GM23248 (cell line): ENCODE measurements around the gene ESYT2. TPM values are rescaled to one million over a fixed set of nuclear protein-coding genes. Genes with fewer than 3 reads are reported as not detected.

ENCODE experiments used
- DNase-seq: peaks from one replicate; pipeline ENCODE4 v3.0.0-alpha.2; 2015
- H2AFZ ChIP-seq: fragments of 200-600 bp; sonication (generic); 2 replicates; pipeline ENCODE4 v1.6.1; 2016; ENCODE audit warnings: antibody characterized with exemption
- H3F3A ChIP-seq: fragments of 200-600 bp; sonication (generic); 2 replicates; pipeline ENCODE4 v1.6.1; 2016; ENCODE audit warnings: mild to moderate bottlenecking, antibody characterized with exemption, mixed run types; ENCODE audit not compliant: insufficient read depth
- H3K27ac ChIP-seq: fragments of 200-600 bp; sonication (generic); 2 replicates; pipeline ENCODE4 v1.5.1; 2016; ENCODE audit warnings: mild to moderate bottlenecking
- H3K27me3 ChIP-seq: fragments of 200-600 bp; sonication (generic); replicated peaks from 2 replicates; pipeline ENCODE4 v1.6.1; 2016; ENCODE audit warnings: mild to moderate bottlenecking; ENCODE audit not compliant: insufficient read depth
- H3K36me3 ChIP-seq: fragments of 200-600 bp; sonication (generic); 2 replicates; pipeline ENCODE4 v1.6.1; 2016; ENCODE audit warnings: low read depth, mild to moderate bottlenecking
- H3K4me1 ChIP-seq: fragments of 200-600 bp; sonication (generic); 2 replicates; pipeline ENCODE4 v1.6.1; 2016; ENCODE audit warnings: mild to moderate bottlenecking; ENCODE audit not compliant: insufficient read depth
- H3K4me2 ChIP-seq: fragments of 200-600 bp; sonication (generic); one replicate; pipeline ENCODE4 v1.6.1; 2016; ENCODE audit warnings: mild to moderate bottlenecking; ENCODE audit not compliant: unreplicated experiment
- H3K4me3 ChIP-seq: fragments of 200-600 bp; sonication (generic); 2 replicates; pipeline ENCODE4 v1.5.1; 2016; ENCODE audit warnings: mild to moderate bottlenecking
- H3K79me2 ChIP-seq: fragments of 200-600 bp; sonication (generic); 2 replicates; pipeline ENCODE4 v1.6.1; 2016; ENCODE audit warnings: mild to moderate bottlenecking; ENCODE audit not compliant: insufficient read depth
- H3K9ac ChIP-seq: fragments of 200-600 bp; sonication (generic); 2 replicates; pipeline ENCODE4 v1.6.1; 2016; ENCODE audit warnings: mild to moderate bottlenecking
- H3K9me2 ChIP-seq: fragments of 200-600 bp; sonication (generic); 2 replicates; pipeline ENCODE4 v1.6.1; 2016; ENCODE audit warnings: mixed run types, mild to moderate bottlenecking, moderate library complexity; ENCODE audit not compliant: insufficient read depth
- H3K9me3 ChIP-seq: fragments of 200-600 bp; sonication (generic); one replicate; pipeline ENCODE4 v1.6.1; 2017; ENCODE audit warnings: low read depth
- H4K20me1 ChIP-seq: fragments of 200-600 bp; sonication (generic); 2 replicates; pipeline ENCODE4 v1.6.0; 2016; ENCODE audit not compliant: insufficient read depth
- EZH2 ChIP-seq: fragments of 200-600 bp; sonication (generic); IDR thresholded peaks from 2 replicates; pipeline ENCODE4 v1.6.1; 2018; ENCODE audit warnings: antibody characterized with exemption, mild to moderate bottlenecking; ENCODE audit not compliant: insufficient read depth, poor library complexity, severe bottlenecking
- EZH2phosphoT487 ChIP-seq: fragments of 200-600 bp; sonication (generic); IDR thresholded peaks from 2 replicates; pipeline ENCODE4 v1.6.1; 2018; ENCODE audit warnings: antibody characterized with exemption, moderate library complexity, mild to moderate bottlenecking, low read depth; ENCODE audit not compliant: insufficient read depth
- WGBS, 2 experiments: methylation state at CpG; one replicate each; pipeline ENCODE4 v1.1.6; 2015 to 2017; ENCODE audit warnings: low lambda C conversion rate in 2 of 2, low coverage in 1 of 2; ENCODE audit errors: missing lambda C conversion rate in 2 of 2; 5-methylcytosine and 5-hydroxymethylcytosine counted together
- in situ Hi-C: fragments of 300-500 bp; cut with MboI; formaldehyde crosslinking; loops from 2 replicates; pipeline ENCODE4 v1.15.0; 2020
- polyA plus RNA-seq: library from polyadenylated mRNA; unstranded; fragments of >200 nt; fragmentation: Nextera tagmentation; extraction: Ambion mirVana; gene quantifications from 2 replicates; pipeline ENCODE4 v1.2.1, GENCODE V29; 2016
- total RNA-seq: library from RNA; depleted of rRNA; stranded (reverse); fragments of >200 nt; shearing (Covaris generic); gene quantifications from 2 replicates; pipeline ENCODE4 v1.2.3, GENCODE V29; 2014

Gene ESYT2
- total and polyA plus RNA-seq, 2 experiments from 2014 or later: 49.9 to 129 TPM

DNA sequence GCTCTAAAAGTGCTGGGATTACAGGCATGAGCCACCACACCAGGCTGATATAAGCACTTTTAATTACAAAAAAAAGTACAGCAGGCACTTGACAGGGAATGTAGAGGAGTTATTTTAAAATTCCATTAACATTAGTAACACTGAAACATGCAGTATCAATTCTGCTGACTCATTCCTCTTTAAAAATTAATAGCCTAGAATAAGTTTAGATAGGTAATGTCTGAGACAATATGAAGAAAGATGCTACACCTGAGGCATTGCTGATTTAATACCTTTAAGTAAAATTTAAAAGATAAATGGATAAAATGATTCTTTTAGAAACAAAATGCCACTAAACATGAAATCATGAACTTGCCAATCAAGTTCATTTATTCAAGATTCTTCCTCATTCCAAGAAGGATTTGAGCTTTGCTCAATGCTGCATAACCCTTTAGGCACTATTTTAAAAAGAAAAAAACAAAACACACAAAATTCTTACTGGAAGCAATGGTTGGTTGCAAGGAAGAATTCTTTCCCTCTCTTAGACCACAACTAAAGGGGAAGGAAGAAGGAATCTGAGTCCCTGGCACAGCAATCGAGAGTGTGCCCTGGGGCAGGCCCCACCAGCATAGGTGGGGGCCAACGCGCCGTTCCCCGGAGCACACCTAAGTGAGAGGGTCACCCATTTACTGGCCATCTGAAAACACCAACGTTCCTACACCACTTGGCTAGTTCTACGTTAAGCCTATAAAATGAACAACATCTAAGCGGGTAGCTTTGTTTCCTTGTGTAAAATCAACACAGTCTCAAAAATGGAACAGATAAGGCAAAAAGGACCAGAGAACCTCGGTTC is 26.6 kb downstream of the ESYT2 start:
- Histone ChIP-seq H3K27me3 (no peaks in the 10 kb centered on the region), H3K4me1 (peaks cover 18% of the 10 kb centered on the region), H3K4me2 (peak overlapping the region; percentile 63), H2AFZ (no peak overlapping the region), H3K9me3 (no peaks in the 10 kb centered on the region), H3K4me3 (peak overlapping the region; percentile 27; the same call in 1 of the 2 replicates), H4K20me1 (no peaks in the 10 kb centered on the region), H3K36me3 (peaks cover 9% of the 10 kb centered on the region; the same call in 1 of the 2 replicates), H3F3A (peaks cover 28% of the 10 kb centered on the region), H3K9ac (0 out of 2 replicates have a peak overlapping the region, but pooled peaks have one; percentile 15), H3K79me2 (peaks cover 94% of the 10 kb centered on the region), H3K9me2 (no peaks in the 10 kb centered on the region), H3K27ac (peak overlapping the region; percentile 62)
- no peak for TF ChIP-seq EZH2
- TF ChIP-seq EZH2phosphoT487: no peak
- in situ Hi-C loops: no loop called here
- WGBS, 2 experiments: 82 to 83% methylated on average over 9 of the region's 9 CpGs
- DNase-seq: peak; percentile 59

DNA sequence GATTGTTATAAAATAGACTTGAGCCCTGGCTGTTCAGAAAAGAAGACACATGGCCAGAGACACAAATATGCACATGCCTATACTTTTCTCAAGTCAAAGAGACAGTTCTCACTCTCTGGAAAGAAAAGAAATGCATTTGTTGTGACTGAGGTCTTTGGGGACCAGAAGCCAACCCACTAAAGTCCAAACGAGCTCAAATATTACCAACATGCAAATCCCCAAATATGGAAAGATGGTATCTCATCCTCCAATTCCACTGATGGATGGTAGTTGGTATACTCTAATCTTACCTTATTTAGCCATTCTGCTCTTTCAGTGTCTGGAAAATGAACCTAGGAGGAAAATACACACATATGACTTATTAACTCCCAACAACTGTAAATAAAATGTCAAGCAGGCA is 30.6 kb downstream of the ESYT2 start:
- no peak for DNase-seq
- no peak overlapping the region for H2AFZ ChIP-seq
- H3K9me2 ChIP-seq: no peaks in the 10 kb centered on the region
- peaks cover 22% of the 10 kb centered on the region for H3K36me3 ChIP-seq
- no peaks in the 10 kb centered on the region for H3K27me3 ChIP-seq
- H3K4me2 ChIP-seq: no peak overlapping the region
- H3K4me1 ChIP-seq: peaks cover 18% of the 10 kb centered on the region
- H3K79me2 ChIP-seq: peaks cover 94% of the 10 kb centered on the region
- no peak overlapping the region for H3K9ac ChIP-seq
- H3K27ac ChIP-seq: no peak overlapping the region
- H3K4me3 ChIP-seq: no peak overlapping the region
- 16 to 18% methylated on average over 1 of the region's 1 CpG for WGBS, 2 experiments
- no peaks in the 10 kb centered on the region for H3K9me3 ChIP-seq
- TF ChIP-seq EZH2phosphoT487: no peak
- TF ChIP-seq EZH2: no peak
- in situ Hi-C loops: no loop called here
- H4K20me1 ChIP-seq: no peaks in the 10 kb centered on the region
- H3F3A ChIP-seq: peaks cover 28% of the 10 kb centered on the region

DNA sequence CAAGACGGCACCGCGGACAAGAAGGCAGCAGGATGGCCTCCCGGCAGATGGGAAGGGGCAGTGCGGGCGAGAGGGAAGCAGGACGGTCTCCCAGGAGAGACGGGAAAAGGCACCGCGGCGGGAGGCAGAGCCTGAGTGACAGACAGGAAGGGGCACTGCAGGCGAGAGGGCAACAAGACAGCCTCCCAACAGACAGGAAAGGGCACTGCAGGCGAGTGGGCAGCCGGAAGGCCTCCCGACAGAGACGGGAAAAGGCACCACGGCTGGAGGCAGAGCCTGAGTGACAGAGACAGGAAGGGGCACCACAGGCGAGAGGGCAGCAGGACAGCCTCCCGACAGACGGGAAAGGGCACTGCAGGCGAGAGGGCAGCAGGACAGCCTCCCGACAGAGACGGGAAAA is 32.6 kb downstream of the ESYT2 start:
- 80 to 85% methylated on average over 14 to 20 of the region's 23 CpGs for WGBS, 2 experiments
- H3K9me3 ChIP-seq: no peaks in the 10 kb centered on the region
- in situ Hi-C loops: no loop called here
- H3K4me1 ChIP-seq: peaks cover under 1% of the 10 kb centered on the region; the same call in 1 of the 2 replicates
- H3K79me2 ChIP-seq: peaks cover 79% of the 10 kb centered on the region
- H3K9ac ChIP-seq: no peak overlapping the region
- DNase-seq: no peak
- TF ChIP-seq EZH2 (no peak), EZH2phosphoT487 (no peak)
- H3F3A ChIP-seq: peaks cover 10% of the 10 kb centered on the region; the same call in 1 of the 2 replicates
- H3K9me2 ChIP-seq: no peaks in the 10 kb centered on the region
- peaks cover 37% of the 10 kb centered on the region for H3K36me3 ChIP-seq
- H3K27ac ChIP-seq: no peak overlapping the region
- H3K4me2 ChIP-seq: no peak overlapping the region
- no peaks in the 10 kb centered on the region for H4K20me1 ChIP-seq
- no peaks in the 10 kb centered on the region for H3K27me3 ChIP-seq
- H2AFZ ChIP-seq: no peak overlapping the region
- H3K4me3 ChIP-seq: no peak overlapping the region

DNA sequence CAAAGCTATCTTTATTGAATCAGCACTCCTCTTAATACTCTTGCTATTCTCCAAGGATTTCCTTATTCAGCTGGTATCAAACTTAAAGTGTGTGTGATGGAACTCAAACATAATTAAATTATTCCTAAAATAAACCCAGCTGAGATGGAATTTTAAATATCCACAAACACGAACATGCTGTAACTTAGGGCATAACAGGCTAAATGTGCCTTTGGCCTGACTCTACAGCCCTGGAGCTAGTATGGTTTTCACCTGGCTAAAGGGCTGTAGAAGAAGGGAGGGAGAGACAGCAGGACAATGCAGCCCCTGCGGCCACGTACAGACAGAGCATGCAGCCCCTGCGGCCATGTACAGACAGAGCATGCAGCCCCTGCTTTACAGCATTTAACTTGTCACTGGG is 34.0 kb downstream of the ESYT2 start:
- in situ Hi-C loops: no loop called here
- Histone ChIP-seq H2AFZ (no peak overlapping the region), H3K27me3 (no peaks in the 10 kb centered on the region), H3K79me2 (peaks cover 65% of the 10 kb centered on the region), H3F3A (no peaks in the 10 kb centered on the region), H3K9me2 (no peaks in the 10 kb centered on the region), H4K20me1 (no peaks in the 10 kb centered on the region), H3K9ac (no peak overlapping the region), H3K9me3 (no peaks in the 10 kb centered on the region), H3K4me3 (no peak overlapping the region), H3K4me2 (no peak overlapping the region), H3K27ac (no peak overlapping the region), H3K4me1 (no peaks in the 10 kb centered on the region), H3K36me3 (peaks cover 40% of the 10 kb centered on the region)
- DNase-seq: no peak
- 59 to 61% methylated on average over 4 of the region's 4 CpGs for WGBS, 2 experiments
- TF ChIP-seq EZH2phosphoT487 (no peak), EZH2 (no peak)

DNA sequence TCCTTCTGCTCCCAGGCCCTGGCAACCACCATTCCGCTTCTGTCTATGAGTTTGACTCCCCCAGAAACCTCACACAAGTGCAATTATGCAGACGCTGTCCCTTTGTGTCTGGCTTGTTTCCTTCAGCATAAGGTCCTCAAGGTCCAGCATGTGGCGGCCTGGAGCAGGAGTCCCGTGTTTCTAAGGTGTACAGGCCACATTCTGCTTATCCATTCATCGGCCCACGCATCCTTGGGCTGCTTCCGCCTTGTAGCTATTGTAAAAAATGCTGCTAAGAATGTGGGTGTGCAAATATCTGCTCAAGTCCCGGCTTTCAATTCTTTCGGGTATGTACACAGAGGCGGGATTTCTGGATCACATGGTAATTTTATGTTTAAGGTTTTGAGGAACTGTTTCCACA is 38.2 kb downstream of the ESYT2 start:
- in situ Hi-C loops: no loop called here
- peaks cover 49% of the 10 kb centered on the region for H3K36me3 ChIP-seq

More for the DNA sequence above, 38.2 kb downstream of the ESYT2 start:
- no peak for DNase-seq
- Histone ChIP-seq H3F3A (peaks cover 14% of the 10 kb centered on the region; the same call in 1 of the 2 replicates), H3K27ac (no peak overlapping the region), H2AFZ (no peak overlapping the region), H3K27me3 (no peaks in the 10 kb centered on the region), H4K20me1 (no peaks in the 10 kb centered on the region), H3K4me1 (no peaks in the 10 kb centered on the region), H3K79me2 (peaks cover 28% of the 10 kb centered on the region), H3K9me2 (no peaks in the 10 kb centered on the region), H3K9ac (no peak overlapping the region), H3K4me2 (no peak overlapping the region), H3K4me3 (no peak overlapping the region), H3K9me3 (no peaks in the 10 kb centered on the region)
- TF ChIP-seq EZH2: no peak
- 95 to 97% methylated on average over 10 of the region's 10 CpGs for WGBS, 2 experiments
